SK-N-MC (cell line): Measurements from ENCODE around the gene CD101.

ENCODE experiments used
- EZH2 ChIP-seq: fragments of 200-600 bp; sonication (generic); IDR thresholded peaks from one replicate; pipeline ENCODE4 v1.6.1; 2017; ENCODE audit warnings: antibody characterized with exemption
- POLR2AphosphoS5 ChIP-seq: IDR thresholded peaks from 2 replicates; pipeline ENCODE4 v1.6.1; 2012; ENCODE audit warnings: mild to moderate bottlenecking, low read depth, low read length, borderline replicate concordance

DNA sequence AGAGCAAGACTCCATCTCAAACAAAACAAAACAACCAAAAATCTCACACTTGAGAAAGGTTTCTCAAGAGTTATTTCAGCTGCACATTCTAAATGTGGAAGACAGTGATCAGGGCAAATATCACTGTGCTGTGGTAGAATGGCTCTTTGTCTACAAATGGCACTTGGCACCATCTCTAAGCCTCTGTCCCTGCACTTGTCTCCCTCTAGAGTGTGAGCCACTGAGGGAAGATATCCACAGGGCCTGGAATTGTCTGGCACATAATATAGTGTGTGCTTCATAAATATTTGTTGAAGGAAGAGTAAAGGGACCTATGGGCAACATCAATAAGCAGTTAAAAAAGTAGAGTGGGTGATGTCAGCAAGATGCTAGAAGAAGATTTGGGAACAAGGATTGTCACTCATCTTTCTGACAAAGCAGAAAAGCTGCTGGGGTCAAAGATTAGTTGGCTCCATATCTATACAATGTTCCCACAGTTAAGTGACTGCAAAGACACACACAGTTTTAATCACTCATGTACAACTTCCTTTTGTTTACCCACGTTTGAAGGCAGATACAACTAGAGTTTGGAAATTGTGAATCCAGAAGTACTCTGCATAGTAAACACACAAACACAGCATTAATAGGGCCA, 19.1 kb downstream of the CD101 start:
- TF ChIP-seq POLR2AphosphoS5 = no peak
- no peak for TF ChIP-seq EZH2
